ENCODE results near the gene ATP13A3. TPM values are rescaled to one million over a fixed set of nuclear protein-coding genes. Genes with fewer than 3 reads are reported as not detected.

The ATP13A3 gene
- total and polyA plus RNA-seq, 9 of the 15 experiments (the other 6 are each of a cell fraction or from before 2014, with no cell fraction given), result 16.6 to 135 (median 86.6) TPM

- no TSS peak for BruUV-seq (replicated peaks)
- intact Hi-C loops (cut with micrococcal nuclease) (no loop called here), in situ Hi-C loops (cut with MboI) (no loop called here)
- TF ChIP-seq ZBTB7A (IDR thresholded peaks at IDR 0.05; ENCODE audit: borderline replicate concordance, control insufficient read depth, low read depth, low read length), result no peak
- no peak for TF ChIP-seq MTA2 (IDR thresholded peaks at IDR 0.05; ENCODE audit: low read depth)
- no peak for TF ChIP-seq ZNF12 (CRISPR knock-in tag; IDR thresholded peaks at IDR 0.05)
- TF ChIP-seq STAG1 (CRISPR knock-in tag; IDR thresholded peaks at IDR 0.05; ENCODE audit: borderline replicate concordance), result no peak
- FAIRE-seq (no peak), DNase-seq (ENCODE audit: extremely low read depth in 1 of 4, low spot score in 3 of 4) (no peak), ATAC-seq (no peak)
- Histone ChIP-seq H3K9me1 (ENCODE audit: control insufficient read depth, insufficient read depth, low read length) (no peaks in the 10 kb centered on the region), H3K36me3 (ENCODE audit: control insufficient read depth, insufficient read depth, low read length) (no peaks in the 10 kb centered on the region), H3K4me3 (no peak overlapping the region), H3K4me1 (replicated peaks in 1 of 2; ENCODE audit: control insufficient read depth in 2 of 2, insufficient read depth in 2 of 2, low read length in 2 of 2) (peaks cover 0 to 5% of the 10 kb centered on the region in 2 experiments; a peak in 1 of 5 replicates), H3K79me2 (ENCODE audit: control insufficient read depth, insufficient read depth, low read length) (no peaks in the 10 kb centered on the region), H3K27me3 (ENCODE audit: control insufficient read depth in 2 of 2, insufficient read depth in 2 of 2, low read length in 2 of 2) (peaks cover 54 to 76% of the 10 kb centered on the region in 2 experiments), H4K20me1 (replicated peaks; ENCODE audit: control insufficient read depth, insufficient read depth, low read length) (no peaks in the 10 kb centered on the region; the same call in 1 of the 2 replicates), H2AFZ (ENCODE audit: low read depth, low read length) (no peak overlapping the region), H3K4me2 (ENCODE audit: insufficient read depth, low read length) (no peak overlapping the region), H3K9me3 (replicated peaks; ENCODE audit: control insufficient read depth, insufficient read depth, low read depth, low read length) (no peaks in the 10 kb centered on the region), H3K27ac (ENCODE audit: extremely low read depth, low read depth, low read length) (no peak overlapping the region), H3K9ac (ENCODE audit: insufficient read depth in 1 of 2, low read depth in 2 of 2, low read length in 2 of 2) (no peak overlapping the region)
- 18% methylated on average over 6 of the region's 6 CpGs for WGBS (ENCODE audit: insufficient coverage, low coverage, missing lambda C conversion rate)
- ChIA-PET CTCF (ENCODE audit: low intra/inter-chr PET ratio) (no interaction called here), POLR2A (interaction anchor here (0.7 to 1.1 kb wide), 2 partner anchors 14 to 17 kb away, joined by 3 read pairs; no protein-coding TSS in a partner anchor)
These were observed 107.6 kb downstream of the ATP13A3 start for GRCh38 chr3:194379231-194379630.

GRCh38 chr3:194377708-194378107 lies 109.1 kb downstream of the ATP13A3 start:
- FAIRE-seq, result no peak
- H3K9me3 ChIP-seq (replicated peaks; ENCODE audit: control insufficient read depth, insufficient read depth, low read depth, low read length), result no peaks in the 10 kb centered on the region
- peaks cover 0 to 5% of the 10 kb centered on the region in 2 experiments; a peak in 1 of 5 replicates for H3K4me1 ChIP-seq (replicated peaks in 1 of 2; ENCODE audit: control insufficient read depth in 2 of 2, insufficient read depth in 2 of 2, low read length in 2 of 2)
- H3K27me3 ChIP-seq (ENCODE audit: control insufficient read depth in 2 of 2, insufficient read depth in 2 of 2, low read length in 2 of 2), result peaks cover 55 to 76% of the 10 kb centered on the region in 2 experiments
- no peaks in the 10 kb centered on the region; the same call in 1 of the 2 replicates for H4K20me1 ChIP-seq (replicated peaks; ENCODE audit: control insufficient read depth, insufficient read depth, low read length)
- WGBS (ENCODE audit: insufficient coverage, low coverage, missing lambda C conversion rate), result 0% methylated on average over 1 of the region's 1 CpG
- intact Hi-C loops (cut with micrococcal nuclease) (no loop called here), in situ Hi-C loops (cut with MboI) (no loop called here)
- H3K9ac ChIP-seq (ENCODE audit: insufficient read depth in 1 of 2, low read depth in 2 of 2, low read length in 2 of 2), result no peak overlapping the region
- no peak for ATAC-seq
- no peak for DNase-seq (ENCODE audit: extremely low read depth in 1 of 4, low spot score in 3 of 4)
- H3K4me3 ChIP-seq, result no peak overlapping the region
- H3K9me1 ChIP-seq (ENCODE audit: control insufficient read depth, insufficient read depth, low read length), result no peaks in the 10 kb centered on the region
- ChIA-PET POLR2A (interaction anchor here (1.5 kb wide), 1 partner anchor 17 kb away, joined by 4 read pairs; no protein-coding TSS in a partner anchor), CTCF (ENCODE audit: low intra/inter-chr PET ratio) (no interaction called here)
- no TSS peak for BruUV-seq (replicated peaks)
- no peaks in the 10 kb centered on the region for H3K36me3 ChIP-seq (ENCODE audit: control insufficient read depth, insufficient read depth, low read length)
- H3K79me2 ChIP-seq (ENCODE audit: control insufficient read depth, insufficient read depth, low read length), result no peaks in the 10 kb centered on the region
- H3K27ac ChIP-seq (ENCODE audit: extremely low read depth, low read depth, low read length), result no peak overlapping the region
- no peak overlapping the region for H2AFZ ChIP-seq (ENCODE audit: low read depth, low read length)
- TF ChIP-seq SMARCB1 (IDR thresholded peaks at IDR 0.05; ENCODE audit: insufficient read length, low read depth) (no peak), ZNF778 (CRISPR knock-in tag; IDR thresholded peaks at IDR 0.05) (no peak), POLR2A (conservative IDR thresholded peaks at IDR 0.05) (no peak)
- TF ChIP-seq, protein P1, sequence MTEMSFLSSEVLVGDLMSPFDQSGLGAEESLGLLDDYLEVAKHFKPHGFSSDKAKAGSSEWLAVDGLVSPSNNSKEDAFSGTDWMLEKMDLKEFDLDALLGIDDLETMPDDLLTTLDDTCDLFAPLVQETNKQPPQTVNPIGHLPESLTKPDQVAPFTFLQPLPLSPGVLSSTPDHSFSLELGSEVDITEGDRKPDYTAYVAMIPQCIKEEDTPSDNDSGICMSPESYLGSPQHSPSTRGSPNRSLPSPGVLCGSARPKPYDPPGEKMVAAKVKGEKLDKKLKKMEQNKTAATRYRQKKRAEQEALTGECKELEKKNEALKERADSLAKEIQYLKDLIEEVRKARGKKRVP (CRISPR knock-in tag; IDR thresholded peaks at IDR 0.05), result no peak
- no peak overlapping the region for H3K4me2 ChIP-seq (ENCODE audit: insufficient read depth, low read length)
